ENCODE data around the gene CRYAA. TPM values are rescaled to one million over a fixed set of nuclear protein-coding genes. Genes with fewer than 3 reads are reported as not detected.

CRYAA gene
- polyA plus RNA-seq, 3 donors from 2014 or later = not detected

Other genes with a start within 250 kb of the CRYAA start
- gene ERVH48-1, start 243.4 kb upstream of the CRYAA start, polyA plus RNA-seq = not detected
- 10 to 100 TPM; 11.0 to 25.3 (median 14.8) TPM for gene PKNOX1, start 194.4 kb upstream of the CRYAA start, polyA plus RNA-seq
- not detected for gene CBS, start 93.2 kb upstream of the CRYAA start, polyA plus RNA-seq
- 100 to 1,000 TPM in 1 of 3 donors, 10 to 100 TPM in 2; 55.1 to 107 (median 77.6) TPM for gene U2AF1, start 61.4 kb upstream of the CRYAA start, polyA plus RNA-seq